Calu3 (cell line): ENCODE results near the gene C15orf61. TPM values are rescaled to one million over a fixed set of nuclear protein-coding genes. Genes with fewer than 3 reads are reported as not detected.

ENCODE experiments used
- BruUV-seq: library from RNA; stranded (reverse); fragments of 400-500 nt; replicated peaks from 2 replicates; lab custom pipeline; 2021; lab: Mats Ljungman, UMichigan
- CTCF ChIA-PET: fragments of 300-600 bp; sonication (Branson Sonifier 250); formaldehyde crosslinking; loops from one replicate; lab custom pipeline; 2022; ENCODE audit warnings: antibody characterized with exemption; lab: Charles Lee
- DNase-seq: peaks from one replicate; pipeline ENCODE4 v3.0.0; 2022
- H3K27ac Mint-ChIP-seq: one replicate; pipeline ENCODE4 v1.8.0; 2022; ENCODE audit warnings: mixed read lengths; ENCODE audit not compliant: unreplicated experiment
- H3K27me3 Mint-ChIP-seq: one replicate; pipeline ENCODE4 v1.8.0; 2022; ENCODE audit warnings: mixed read lengths; ENCODE audit not compliant: unreplicated experiment
- H3K36me3 Mint-ChIP-seq: one replicate; pipeline ENCODE4 v1.8.0; 2022; ENCODE audit warnings: mild to moderate bottlenecking, moderate library complexity, mixed read lengths; ENCODE audit not compliant: insufficient read depth, unreplicated experiment
- H3K4me1 Mint-ChIP-seq: one replicate; pipeline ENCODE4 v1.8.0; 2022; ENCODE audit warnings: mild to moderate bottlenecking, low read depth, mixed read lengths; ENCODE audit not compliant: unreplicated experiment
- H3K4me3 Mint-ChIP-seq: one replicate; pipeline ENCODE4 v1.8.0; 2022; ENCODE audit warnings: mild to moderate bottlenecking, low read depth, moderate library complexity, mixed read lengths; ENCODE audit not compliant: unreplicated experiment
- H3K9me3 Mint-ChIP-seq: one replicate; pipeline ENCODE4 v1.8.0; 2022; ENCODE audit warnings: low read depth, mixed read lengths; ENCODE audit not compliant: unreplicated experiment
- intact Hi-C: fragments of 100-400 bp; cut with micrococcal nuclease; formaldehyde crosslinking; loops from one replicate; pipeline ENCODE4 v1.10.0; 2022; ENCODE audit not compliant: unreplicated experiment
- total RNA-seq: library from RNA; stranded (reverse); gene quantifications from 2 replicates; pipeline ENCODE4 v1.2.3, GENCODE V29; 2022
- TF ChIP-seq, protein P1 (sequence below): fragments of 200-600 bp; IDR thresholded peaks from one replicate; pipeline ENCODE4 v1.8.0; 2022; ENCODE audit warnings: antibody characterized with exemption; ENCODE audit not compliant: unreplicated experiment

C15orf61 gene
- total RNA-seq, 1 experiment from 2014 or later = 7.3 TPM

DNA sequence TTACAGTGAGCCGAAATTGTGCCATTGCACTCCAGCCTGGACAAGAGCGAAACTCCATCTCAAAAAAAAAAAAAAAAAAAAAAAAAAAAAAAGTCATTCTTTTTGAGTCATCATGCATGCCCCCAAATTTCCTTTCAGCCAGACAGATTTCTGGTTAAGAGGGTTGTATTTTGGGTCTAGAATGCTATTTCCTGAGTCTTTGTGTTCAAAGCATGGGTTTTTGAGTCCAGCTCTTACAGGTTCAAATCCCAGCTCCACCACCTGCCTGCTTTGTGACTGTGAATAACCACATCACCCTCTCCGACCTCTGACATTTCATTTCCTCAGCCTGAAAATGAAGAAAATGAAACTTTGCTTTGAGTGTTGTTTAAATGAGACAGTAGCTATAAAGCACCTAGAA, 9.3 kb upstream of the C15orf61 start:
- Mint-ChIP-seq H3K27ac (no peak overlapping the region), H3K4me1 (no peaks in the 10 kb centered on the region), H3K9me3 (no peaks in the 10 kb centered on the region), H3K4me3 (no peak overlapping the region), H3K27me3 (no peaks in the 10 kb centered on the region), H3K36me3 (peaks cover 12% of the 10 kb centered on the region)
- intact Hi-C loops = no loop called here
- no TSS peak for BruUV-seq
- no peak for DNase-seq
- CTCF ChIA-PET = interaction anchor here (0.6 kb wide), 1 partner anchor 49 kb away, joined by 4 read pairs; no protein-coding TSS in a partner anchor
- TF ChIP-seq, protein P1, sequence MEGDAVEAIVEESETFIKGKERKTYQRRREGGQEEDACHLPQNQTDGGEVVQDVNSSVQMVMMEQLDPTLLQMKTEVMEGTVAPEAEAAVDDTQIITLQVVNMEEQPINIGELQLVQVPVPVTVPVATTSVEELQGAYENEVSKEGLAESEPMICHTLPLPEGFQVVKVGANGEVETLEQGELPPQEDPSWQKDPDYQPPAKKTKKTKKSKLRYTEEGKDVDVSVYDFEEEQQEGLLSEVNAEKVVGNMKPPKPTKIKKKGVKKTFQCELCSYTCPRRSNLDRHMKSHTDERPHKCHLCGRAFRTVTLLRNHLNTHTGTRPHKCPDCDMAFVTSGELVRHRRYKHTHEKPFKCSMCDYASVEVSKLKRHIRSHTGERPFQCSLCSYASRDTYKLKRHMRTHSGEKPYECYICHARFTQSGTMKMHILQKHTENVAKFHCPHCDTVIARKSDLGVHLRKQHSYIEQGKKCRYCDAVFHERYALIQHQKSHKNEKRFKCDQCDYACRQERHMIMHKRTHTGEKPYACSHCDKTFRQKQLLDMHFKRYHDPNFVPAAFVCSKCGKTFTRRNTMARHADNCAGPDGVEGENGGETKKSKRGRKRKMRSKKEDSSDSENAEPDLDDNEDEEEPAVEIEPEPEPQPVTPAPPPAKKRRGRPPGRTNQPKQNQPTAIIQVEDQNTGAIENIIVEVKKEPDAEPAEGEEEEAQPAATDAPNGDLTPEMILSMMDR = no peak

DNA sequence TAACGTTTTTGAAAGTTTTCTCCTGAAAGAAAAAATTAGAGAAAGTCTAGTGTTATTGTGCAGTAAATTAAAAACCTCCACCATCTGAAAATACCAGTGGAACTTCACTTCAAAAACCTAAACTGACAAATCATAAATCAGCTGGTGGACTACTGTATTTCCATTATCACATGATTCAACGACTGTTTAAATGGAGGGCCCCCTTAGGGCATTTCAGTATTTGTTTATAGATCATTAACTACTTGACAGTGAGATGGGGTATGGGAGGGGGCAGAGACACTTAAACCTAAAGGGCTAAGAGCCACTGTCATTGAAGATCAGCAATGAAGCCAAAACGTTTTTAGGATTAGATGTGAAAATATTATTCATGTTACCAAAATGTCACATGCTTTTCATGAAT, 8.8 kb upstream of the C15orf61 start:
- no TSS peak for BruUV-seq
- no peaks in the 10 kb centered on the region for H3K27me3 Mint-ChIP-seq
- H3K27ac Mint-ChIP-seq = no peak overlapping the region
- CTCF ChIA-PET = no interaction called here
- peaks cover 12% of the 10 kb centered on the region for H3K36me3 Mint-ChIP-seq
- intact Hi-C loops = no loop called here
- H3K4me1 Mint-ChIP-seq = no peaks in the 10 kb centered on the region
- TF ChIP-seq, protein P1 = no peak
- no peaks in the 10 kb centered on the region for H3K9me3 Mint-ChIP-seq
- DNase-seq = no peak
- no peak overlapping the region for H3K4me3 Mint-ChIP-seq

DNA sequence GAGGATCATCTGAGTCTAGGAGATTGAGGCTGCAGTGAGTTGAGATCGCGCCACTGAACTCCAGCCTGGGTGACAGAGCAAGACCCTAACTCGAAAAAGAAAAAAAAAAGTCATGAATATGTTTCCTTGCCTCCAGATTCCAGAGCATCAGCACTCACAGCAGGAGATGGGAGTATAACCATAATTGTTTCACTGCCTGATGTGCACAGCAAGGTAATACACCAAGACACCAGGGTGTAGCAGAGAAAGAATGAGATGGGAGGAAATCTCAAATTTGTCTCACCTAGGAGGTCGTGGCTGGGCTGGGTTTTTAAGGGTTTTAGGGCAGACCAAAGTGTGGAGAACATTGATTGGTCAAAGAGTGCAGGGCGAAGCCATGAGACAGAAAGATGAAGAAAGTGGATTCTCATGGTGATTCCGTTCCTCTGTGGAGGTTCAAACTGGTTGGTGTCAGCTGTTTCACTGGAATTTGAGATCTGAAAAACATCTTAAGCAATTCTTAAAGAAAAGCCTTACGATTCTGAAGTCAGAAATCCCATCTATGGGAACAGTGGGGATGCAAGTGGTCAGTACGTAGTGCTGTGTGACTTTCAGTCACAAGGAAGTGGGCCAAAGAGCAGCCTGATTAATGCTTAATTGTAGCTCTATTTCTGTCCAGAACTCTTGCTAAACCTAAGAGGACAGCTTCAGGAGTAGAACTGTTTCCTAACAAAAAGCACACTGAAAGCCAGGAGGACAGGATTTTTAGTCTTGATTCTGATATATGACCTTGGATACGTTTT, 7.8 kb upstream of the C15orf61 start:
- no peaks in the 10 kb centered on the region for H3K27me3 Mint-ChIP-seq
- CTCF ChIA-PET = no interaction called here
- H3K4me3 Mint-ChIP-seq = no peak overlapping the region
- no peak overlapping the region for H3K27ac Mint-ChIP-seq
- no peaks in the 10 kb centered on the region for H3K9me3 Mint-ChIP-seq
- no TSS peak for BruUV-seq
- H3K36me3 Mint-ChIP-seq = peaks cover 12% of the 10 kb centered on the region
- TF ChIP-seq, protein P1 = no peak
- intact Hi-C loops = no loop called here
- no peak for DNase-seq
- H3K4me1 Mint-ChIP-seq = no peaks in the 10 kb centered on the region

DNA sequence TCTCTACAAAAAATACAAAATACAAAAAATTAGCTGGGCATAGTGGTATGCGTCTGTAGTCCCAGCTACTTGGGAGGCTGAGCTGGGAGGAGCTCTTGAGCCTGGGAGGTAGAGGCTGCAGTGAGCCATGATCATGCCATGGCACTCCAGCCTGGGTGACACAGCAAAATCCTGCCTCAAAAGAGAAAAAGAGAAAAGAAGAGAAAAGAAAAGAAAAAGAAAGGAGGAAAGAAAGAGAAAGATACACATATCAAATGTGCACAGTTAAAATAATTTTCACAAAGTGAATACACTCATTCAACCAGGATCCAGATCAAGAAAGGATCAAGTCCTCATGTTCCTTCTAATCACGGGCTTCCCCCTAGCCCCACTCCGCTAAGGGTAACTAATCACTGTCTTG, 5.8 kb upstream of the C15orf61 start:
- no TSS peak for BruUV-seq
- no peak overlapping the region for H3K4me3 Mint-ChIP-seq
- H3K27me3 Mint-ChIP-seq = no peaks in the 10 kb centered on the region
- H3K4me1 Mint-ChIP-seq = no peaks in the 10 kb centered on the region
- H3K27ac Mint-ChIP-seq = no peak overlapping the region
- no peak for DNase-seq
- intact Hi-C loops = no loop called here
- TF ChIP-seq, protein P1 = no peak
- CTCF ChIA-PET = no interaction called here
- H3K9me3 Mint-ChIP-seq = no peaks in the 10 kb centered on the region
- H3K36me3 Mint-ChIP-seq = peaks cover 12% of the 10 kb centered on the region
